Endothelial cell of umbilical vein (primary cell): ENCODE data around the gene C6. TPM values are rescaled to one million over a fixed set of nuclear protein-coding genes. Genes with fewer than 3 reads are reported as not detected.

ENCODE experiments used
- BruUV-seq: library from RNA; stranded (reverse); fragments of 400-500 nt; replicated peaks from 2 replicates; lab custom pipeline; 2021; lab: Mats Ljungman, UMichigan
- CTCF ChIA-PET: fragments of 300-600, 350-600 bp; sonication (Branson Sonifier 250); formaldehyde crosslinking; loops from one replicate; lab custom pipeline; 2021; ENCODE audit warnings: antibody characterized with exemption, inconsistent platforms; lab: Charles Lee
- POLR2A ChIA-PET: fragments of 300-600, 350-600 bp; sonication (Branson Sonifier 250); formaldehyde crosslinking; loops from one replicate; lab custom pipeline; 2021; ENCODE audit warnings: antibody characterized with exemption, inconsistent platforms; lab: Charles Lee
- DNase-seq: peaks from one replicate; pipeline ENCODE4 v3.0.0-alpha.2; 2011; ENCODE audit warnings: low read depth, low spot score
- FAIRE-seq: peaks from 2 replicates; lab custom pipeline; 2011; peaks lifted over from hg19 to GRCh38; lab: Jason Lieb, UNC
- H2AFZ ChIP-seq: 2 replicates; pipeline ENCODE4 v1.6.0; 2012; ENCODE audit warnings: low read depth, low read length, control low read depth, inconsistent platforms
- H3K27ac ChIP-seq: 2 replicates; pipeline ENCODE4 v1.5.1; 2011; ENCODE audit warnings: low read depth, mild to moderate bottlenecking, control low read depth, low read length, moderate library complexity; ENCODE audit not compliant: insufficient read depth
- H3K27me3 ChIP-seq, 2 experiments: 2 replicates each; pipeline versions ENCODE4 v1.6.0 to v1.6.1; 2011; ENCODE audit warnings: low read length in 2 of 2, mixed read lengths in 1 of 2; ENCODE audit not compliant: control insufficient read depth in 2 of 2, insufficient read depth in 2 of 2
- H3K36me3 ChIP-seq, 2 experiments: 2 replicates in 1 of 2; 3 replicates in 1 of 2; pipeline ENCODE4 v1.5.1; 2011; ENCODE audit warnings: low read length in 2 of 2, mild to moderate bottlenecking in 1 of 2, moderate library complexity in 1 of 2; ENCODE audit not compliant: control insufficient read depth in 2 of 2, insufficient read depth in 2 of 2; ENCODE audit errors: extremely low read depth in 1 of 2
- H3K4me1 ChIP-seq: 3 replicates; pipeline ENCODE4 v1.5.1; 2011; ENCODE audit warnings: mild to moderate bottlenecking, low read length; ENCODE audit not compliant: control insufficient read depth, insufficient read depth; ENCODE audit errors: extremely low read depth
- H3K4me2 ChIP-seq: 2 replicates; pipeline ENCODE4 v1.6.1; 2011; ENCODE audit warnings: low read length, control low read depth, mixed read lengths; ENCODE audit not compliant: insufficient read depth
- H3K4me3 ChIP-seq, 3 experiments: fragments of 200-600 bp in 1 of 3; sonication (generic), shearing (Covaris generic) in 1 of 3; replicated peaks in 1 of 3; 2 replicates each; pipeline ENCODE4 v1.5.1; 2011 to 2016; ENCODE audit warnings: control low read depth in 3 of 3, low read length in 3 of 3, mild to moderate bottlenecking in 2 of 3, inconsistent platforms in 1 of 3, low read depth in 1 of 3, moderate library complexity in 1 of 3; ENCODE audit not compliant: insufficient read depth in 1 of 3
- H3K79me2 ChIP-seq: 2 replicates; pipeline ENCODE4 v1.6.0; 2012; ENCODE audit warnings: low read length, inconsistent platforms; ENCODE audit not compliant: control insufficient read depth, insufficient read depth
- H3K9ac ChIP-seq: replicated peaks from 2 replicates; pipeline ENCODE3; 2011; ENCODE audit warnings: low read length, control low read depth; ENCODE audit not compliant: insufficient read depth; ENCODE audit errors: extremely low read depth
- H3K9me1 ChIP-seq: replicated peaks from 3 replicates; pipeline ENCODE4 v1.6.0; 2011; ENCODE audit warnings: mild to moderate bottlenecking, low read length; ENCODE audit not compliant: control insufficient read depth, insufficient read depth; ENCODE audit errors: extremely low read depth
- H3K9me3 ChIP-seq: replicated peaks from 2 replicates; pipeline ENCODE4 v1.5.1; 2012; ENCODE audit warnings: low read length, inconsistent platforms; ENCODE audit not compliant: control insufficient read depth, insufficient read depth
- H4K20me1 ChIP-seq: replicated peaks from 2 replicates; pipeline ENCODE3; 2011; ENCODE audit warnings: mild to moderate bottlenecking, low read length; ENCODE audit not compliant: control insufficient read depth, insufficient read depth; ENCODE audit errors: extremely low read depth
- CTCF ChIP-seq, 2 donors: IDR thresholded peaks; 1 replicate in 1 of 2; 2 replicates in 1 of 2; pipeline ENCODE4 v1.5.1; 2011; ENCODE audit warnings: low read length in 2 of 2, mild to moderate bottlenecking in 2 of 2, moderate library complexity in 2 of 2, control low read depth in 1 of 2, inconsistent platforms in 1 of 2, low read depth in 1 of 2; ENCODE audit not compliant: insufficient read depth in 1 of 2; ENCODE audit errors: extremely low read depth in 1 of 2
- EZH2 ChIP-seq: IDR thresholded peaks from 2 replicates; pipeline ENCODE4 v1.6.1; 2012; ENCODE audit warnings: borderline replicate concordance, low read depth, mild to moderate bottlenecking, moderate library complexity, low read length, inconsistent platforms; ENCODE audit not compliant: severe bottlenecking
- FOS ChIP-seq: IDR thresholded peaks from 2 replicates; pipeline ENCODE4 v1.6.1; 2011; ENCODE audit warnings: mild to moderate bottlenecking, low read length, moderate library complexity, borderline replicate concordance; ENCODE audit not compliant: insufficient read depth
- GATA2 ChIP-seq: IDR thresholded peaks from 2 replicates; pipeline ENCODE4 v1.7.0; 2011; ENCODE audit warnings: low read depth, mild to moderate bottlenecking, moderate library complexity, mixed read lengths, low read length; ENCODE audit not compliant: insufficient read length, insufficient read depth
- JUN ChIP-seq: IDR thresholded peaks from 2 replicates; pipeline ENCODE4 v1.6.1; 2011; ENCODE audit warnings: borderline replicate concordance, low read depth; ENCODE audit not compliant: insufficient read length, insufficient read depth
- MAX ChIP-seq: IDR thresholded peaks from 2 replicates; pipeline ENCODE4 v1.6.1; 2011; ENCODE audit not compliant: insufficient read depth, insufficient read length
- MYC ChIP-seq: IDR thresholded peaks from one replicate; pipeline ENCODE4 v1.6.1; 2011; ENCODE audit warnings: mild to moderate bottlenecking, low read depth, low read length
- POLR2A ChIP-seq: IDR thresholded peaks from 2 replicates; pipeline ENCODE4 v1.6.1; 2012; ENCODE audit warnings: low read depth, mild to moderate bottlenecking, control low read depth, low read length
- POLR2AphosphoS5 ChIP-seq: IDR thresholded peaks from 2 replicates; pipeline ENCODE4 v1.6.1; 2012; ENCODE audit warnings: low read depth, mild to moderate bottlenecking, control low read depth, low read length, moderate library complexity; ENCODE audit not compliant: insufficient read depth
- dilution Hi-C: fragments of 300-500 bp; cut with MboI; formaldehyde crosslinking; loops from one replicate; pipeline ENCODE4 v1.15.0; 2019; ENCODE audit warnings: low sequenced_read_pairs; ENCODE audit not compliant: extremely low pct_ligation_motif_present
- intact Hi-C: fragments of 100-400 bp; cut with micrococcal nuclease; formaldehyde crosslinking; loops from one replicate; pipeline ENCODE4 v1.10.0; 2022
- polyA plus RNA-seq, 4 experiments: library from polyadenylated mRNA; depleted of rRNA in 3 of 4; stranded (reverse) in 3 of 4; unstranded in 1 of 4; fragments of >200 nt; gene quantifications; 2 replicates each; pipeline versions ENCODE4 v1.2.1 to v1.2.3, GENCODE V29; 2011 to 2012; ENCODE audit warnings: missing spikeins in 1 of 4
- total RNA-seq: library from RNA; stranded (reverse); gene quantifications from 2 replicates; pipeline ENCODE4 v1.2.3, GENCODE V29; 2021

C6 gene
- total and polyA plus RNA-seq, 2 donors (not counting 3 experiments of a cell fraction or from before 2014, with no cell fraction given): not detected

GRCh38 chr5:41195228-41195627 is 18.1 kb downstream of the C6 start:
- BruUV-seq: no TSS peak
- Histone ChIP-seq H4K20me1 (no peaks in the 10 kb centered on the region), H3K36me3 (no peaks in the 10 kb centered on the region), H2AFZ (no peak overlapping the region), H3K27me3 (no peaks in the 10 kb centered on the region), H3K79me2 (no peaks in the 10 kb centered on the region), H3K9ac (no peak overlapping the region), H3K9me3 (no peaks in the 10 kb centered on the region), H3K4me3 (no peak overlapping the region), H3K4me2 (no peak overlapping the region), H3K4me1 (no peaks in the 10 kb centered on the region), H3K27ac (no peak overlapping the region), H3K9me1 (no peaks in the 10 kb centered on the region)
- FAIRE-seq: no peak
- intact Hi-C loops (no loop called here), dilution Hi-C loops (no loop called here)
- no peak for DNase-seq
- ChIA-PET CTCF (no interaction called here), POLR2A (no interaction called here)
- TF ChIP-seq GATA2: no peak
- no peak for TF ChIP-seq EZH2
- TF ChIP-seq FOS: no peak
- no peak for TF ChIP-seq JUN
- no peak for TF ChIP-seq CTCF (IDR thresholded peaks at IDR 0.05; ENCODE audit: extremely low read depth in 1 of 2, insufficient read depth in 1 of 2, low read depth in 1 of 2, low read length in 2 of 2)
- TF ChIP-seq POLR2AphosphoS5: no peak
- TF ChIP-seq MAX: no peak
- no peak for TF ChIP-seq POLR2A
- no peak for TF ChIP-seq MYC
